HCT116 (cell line): ENCODE data around the gene CDC42EP5. TPM values are rescaled to one million over a fixed set of nuclear protein-coding genes. Genes with fewer than 3 reads are reported as not detected.
"Not testable (repeated sequence)": the region's sequence is repeated elsewhere in the genome, so short reads cannot be mapped to it uniquely, and the experiment has no call there.

Source experiments
- ATAC-seq: fragments of 200-7000 bp; cut with Tn5 transposase; 2 replicates; pipeline ENCODE4 v1.9.1; 2020; ENCODE audit warnings: mild to moderate bottlenecking, moderate library complexity
- BruUV-seq: library from RNA; stranded (reverse); fragments of 400-500 nt; replicated peaks from 2 replicates; lab custom pipeline; 2021; lab: Mats Ljungman, UMichigan
- CTCF ChIA-PET: fragments of 300-600 bp; sonication (Branson Sonifier 250); formaldehyde crosslinking; loops from one replicate; lab custom pipeline; 2021; ENCODE audit warnings: antibody characterized with exemption; lab: Charles Lee
- POLR2A ChIA-PET: fragments of 300-600, 350-600 bp; sonication (Branson Sonifier 250); formaldehyde crosslinking; loops from one replicate; lab custom pipeline; 2021; ENCODE audit warnings: antibody characterized with exemption; lab: Charles Lee
- RAD21 ChIA-PET, 2 experiments: fragments of 300-600 bp; sonication (Branson Sonifier 250); formaldehyde crosslinking; loops; one replicate each; lab custom pipeline; 2023; ENCODE audit warnings: low total read pairs in 2 of 2; ENCODE audit not compliant: uncharacterized antibody in 2 of 2, unreplicated experiment in 2 of 2, low non-redundant PET in 1 of 2; lab: Charles Lee
- DNase-seq: peaks from one replicate; pipeline ENCODE4 v3.0.0-alpha.2; 2010; ENCODE audit warnings: low read depth, low spot score
- H2AFZ ChIP-seq: fragments of 200-600 bp; shearing (Covaris generic), sonication (generic); 2 replicates; pipeline ENCODE4 v1.6.1; 2017; ENCODE audit warnings: low read depth, mixed run types, mixed read lengths, antibody characterized with exemption, low read length; ENCODE audit not compliant: poor library complexity, severe bottlenecking
- H3K27ac ChIP-seq: 2 replicates; pipeline ENCODE4 v1.5.1; 2012; ENCODE audit warnings: low read depth, low read length
- H3K27me3 ChIP-seq: fragments of 200-600 bp; sonication (generic); 2 replicates; pipeline ENCODE4 v1.6.1; 2016; ENCODE audit warnings: mixed run types, low read length, mixed read lengths; ENCODE audit not compliant: insufficient read depth
- H3K36me3 ChIP-seq, 2 experiments: fragments of 200-500 bp in 1 of 2; fragments of 200-600 bp in 1 of 2; sonication (Bioruptor generic) in 1 of 2; sonication (generic) in 1 of 2; 2 replicates each; pipeline versions ENCODE4 v1.5.1 to v1.6.1; 2014 to 2016; ENCODE audit warnings: low read length in 2 of 2, inconsistent platforms in 1 of 2, mixed read lengths in 1 of 2, mixed run types in 1 of 2; ENCODE audit not compliant: insufficient read depth in 2 of 2, control insufficient read depth in 1 of 2
- H3K4me1 ChIP-seq, 2 experiments: fragments of 200-600 bp in 1 of 2; sonication (generic) in 1 of 2; 2 replicates each; pipeline versions ENCODE4 v1.5.1 to v1.6.1; 2012 to 2017; ENCODE audit warnings: low read length in 2 of 2, inconsistent platforms in 1 of 2, mild to moderate bottlenecking in 1 of 2, mixed read lengths in 1 of 2, mixed run types in 1 of 2, moderate library complexity in 1 of 2; ENCODE audit not compliant: insufficient read depth in 2 of 2, control insufficient read depth in 1 of 2
- H3K4me2 ChIP-seq: fragments of 200-600 bp; sonication (generic); 2 replicates; pipeline ENCODE4 v1.6.1; 2017; ENCODE audit warnings: mixed run types, low read length, mixed read lengths
- H3K4me3 ChIP-seq, 2 experiments: fragments of 200-600 bp in 1 of 2; sonication (generic) in 1 of 2; replicated peaks in 1 of 2; 2 replicates each; pipeline ENCODE4 v1.5.1; 2011 to 2016; ENCODE audit warnings: low read length in 2 of 2, control low read depth in 1 of 2, low read depth in 1 of 2, mild to moderate bottlenecking in 1 of 2, mixed read lengths in 1 of 2, mixed run types in 1 of 2
- H3K79me2 ChIP-seq: fragments of 200-600 bp; sonication (generic); 2 replicates; pipeline ENCODE4 v1.6.1; 2017; ENCODE audit warnings: mild to moderate bottlenecking, mixed run types, low read length, moderate library complexity, mixed read lengths; ENCODE audit not compliant: insufficient read depth
- H3K9ac ChIP-seq: fragments of 200-600 bp; sonication (generic); 2 replicates; pipeline ENCODE4 v1.6.1; 2016; ENCODE audit warnings: low read length, mixed read lengths
- H3K9me2 ChIP-seq: fragments of 200-600 bp; sonication (generic), shearing (Covaris generic); 2 replicates; pipeline ENCODE4 v1.6.1; 2017; ENCODE audit warnings: mixed run types, mild to moderate bottlenecking, moderate library complexity; ENCODE audit not compliant: insufficient read depth
- H3K9me3 ChIP-seq, 2 experiments: fragments of 200-500 bp in 1 of 2; fragments of 200-600 bp in 1 of 2; sonication (Bioruptor generic) in 1 of 2; sonication (generic) in 1 of 2; 2 replicates each; pipeline ENCODE4 v1.6.1; 2014 to 2017; ENCODE audit warnings: low read length in 2 of 2, mixed read lengths in 2 of 2, inconsistent platforms in 1 of 2, low read depth in 1 of 2, mild to moderate bottlenecking in 1 of 2, mixed run types in 1 of 2, moderate library complexity in 1 of 2; ENCODE audit not compliant: control insufficient read depth in 1 of 2, insufficient read depth in 1 of 2
- H4K20me1 ChIP-seq: fragments of 200-600 bp; sonication (generic), shearing (Covaris generic); 2 replicates; pipeline ENCODE4 v1.6.1; 2017; ENCODE audit warnings: mixed run types, mild to moderate bottlenecking, moderate library complexity; ENCODE audit not compliant: insufficient read depth
- CBX3 ChIP-seq: IDR thresholded peaks from 2 replicates; pipeline ENCODE4 v1.6.1; 2012; ENCODE audit warnings: low read depth
- CTCF ChIP-seq, 3 experiments: fragments of 200-600 bp in 1 of 3; sonication (generic) in 1 of 3; IDR thresholded peaks in 2 of 3; conservative IDR thresholded peaks in 1 of 3; 2 replicates each; pipeline ENCODE4 v1.5.1; 2012 to 2017; ENCODE audit warnings: low read depth in 2 of 3, low read length in 2 of 3, antibody characterized with exemption in 1 of 3, borderline replicate concordance in 1 of 3, control low read depth in 1 of 3, mild to moderate bottlenecking in 1 of 3, mixed read lengths in 1 of 3, mixed run types in 1 of 3, moderate library complexity in 1 of 3; ENCODE audit not compliant: insufficient read depth in 1 of 3
- EZH2phosphoT487 ChIP-seq: fragments of 200-600 bp; IDR thresholded peaks from 2 replicates; pipeline ENCODE4 v1.6.1; 2018; ENCODE audit warnings: antibody characterized with exemption, borderline replicate concordance
- MAX ChIP-seq: IDR thresholded peaks from 2 replicates; pipeline ENCODE4 v1.6.1; 2012
- POLR2A ChIP-seq: IDR thresholded peaks from 2 replicates; pipeline ENCODE4 v1.7.0; 2011; ENCODE audit warnings: borderline replicate concordance; ENCODE audit not compliant: insufficient read depth, insufficient read length; ENCODE audit errors: extremely low read depth
- POLR2AphosphoS5 ChIP-seq: IDR thresholded peaks from 2 replicates; pipeline ENCODE4 v1.6.1; 2011; ENCODE audit warnings: mild to moderate bottlenecking, low read depth, low read length, moderate library complexity
- RAD21 ChIP-seq: IDR thresholded peaks from 2 replicates; pipeline ENCODE4 v1.6.1; 2012; ENCODE audit warnings: low read depth, mild to moderate bottlenecking
- ZBTB33 ChIP-seq: IDR thresholded peaks from 2 replicates; pipeline ENCODE4 v1.6.1; 2011; ENCODE audit warnings: mild to moderate bottlenecking, low read length, moderate library complexity; ENCODE audit not compliant: insufficient replicate concordance; ENCODE audit errors: extremely low read depth
- ZNF274 ChIP-seq: fragments of 200-500 bp; sonication (Bioruptor generic); IDR thresholded peaks from 2 replicates; pipeline ENCODE4 v1.6.1; 2014; ENCODE audit warnings: mild to moderate bottlenecking, low read depth, low read length, inconsistent platforms
- intact Hi-C: fragments of 100-400 bp; cut with micrococcal nuclease; formaldehyde crosslinking; loops from 2 replicates; pipeline ENCODE4 v1.10.0; 2022
- total RNA-seq: library from RNA; stranded (reverse); gene quantifications from one replicate; pipeline ENCODE4 v1.2.1, GENCODE V29; 2021; ENCODE audit not compliant: unreplicated experiment

CDC42EP5 gene
- total RNA-seq, 1 experiment from 2014 or later = 0.64 TPM

GRCh38 chr19:54493967-54494585, 21.0 kb upstream of the CDC42EP5 start:
- ChIA-PET CTCF (no interaction called here), RAD21 (no interaction called here), POLR2A (no interaction called here)
- Histone ChIP-seq H3K9me3 (no peaks in the 10 kb centered on the region), H3K4me2 (no peak overlapping the region), H3K4me1 (no peaks in the 10 kb centered on the region), H3K79me2 (no peaks in the 10 kb centered on the region), H3K9ac (no peak overlapping the region), H3K27me3 (peaks cover 28% of the 10 kb centered on the region), H2AFZ (no peak overlapping the region), H3K4me3 (no peak overlapping the region), H3K9me2 (no peaks in the 10 kb centered on the region), H4K20me1 (no peaks in the 10 kb centered on the region), H3K36me3 (no peaks in the 10 kb centered on the region), H3K27ac (no peak overlapping the region)
- intact Hi-C loops = no loop called here
- TF ChIP-seq MAX (no peak), EZH2phosphoT487 (no peak), CBX3 (no peak), POLR2A (no peak), ZNF274 (no peak), CTCF (IDR thresholded peaks at IDR 0.05 in 2 of 3, conservative IDR thresholded peaks at IDR 0.05 in 1 of 3; ENCODE audit: borderline replicate concordance in 1 of 3, insufficient read depth in 1 of 3, low read depth in 2 of 3, low read length in 2 of 3) (no peak), POLR2AphosphoS5 (no peak), RAD21 (no peak), ZBTB33 (no peak)
- no peak for DNase-seq
- ATAC-seq = no peak
- BruUV-seq = no TSS peak

- H3K4me2 ChIP-seq, BruUV-seq, H3K79me2 ChIP-seq, H3K36me3 ChIP-seq, H3K9ac ChIP-seq, H2AFZ ChIP-seq, ATAC-seq, H3K4me3 ChIP-seq, H3K9me3 ChIP-seq, POLR2A ChIA-PET, H4K20me1 ChIP-seq, DNase-seq, H3K27ac ChIP-seq, intact Hi-C loops, RAD21 ChIA-PET, CTCF ChIA-PET, H3K9me2 ChIP-seq, H3K4me1 ChIP-seq: not testable (repeated sequence)
- H3K27me3 ChIP-seq = peaks cover 26% of the 10 kb centered on the region
These were observed 20.0 kb upstream of the CDC42EP5 start for GRCh38 chr19:54493056-54493455.
